IPS-18a (cell line): ENCODE data around the gene INSL3.

Experiments
- H3K27ac ChIP-seq: one replicate; pipeline ENCODE4 v1.5.1; 2013; ENCODE audit warnings: low read length
- H3K27me3 ChIP-seq: one replicate; pipeline ENCODE4 v1.6.1; 2013; ENCODE audit warnings: mild to moderate bottlenecking, low read length; ENCODE audit not compliant: control insufficient read depth, insufficient read depth
- H3K36me3 ChIP-seq: one replicate; pipeline ENCODE4 v1.6.1; 2013; ENCODE audit warnings: low read depth, low read length; ENCODE audit not compliant: control insufficient read depth
- H3K4me1 ChIP-seq: one replicate; pipeline ENCODE4 v1.6.1; 2013; ENCODE audit warnings: low read depth, low read length; ENCODE audit not compliant: control insufficient read depth
- H3K4me3 ChIP-seq: one replicate; pipeline ENCODE4 v1.5.1; 2013; ENCODE audit warnings: low read length
- H3K9ac ChIP-seq: one replicate; pipeline ENCODE4 v1.6.1; 2013; ENCODE audit warnings: mild to moderate bottlenecking, low read length, moderate library complexity
- H3K9me3 ChIP-seq: one replicate; pipeline ENCODE4 v1.6.1; 2013; ENCODE audit warnings: low read depth, low read length; ENCODE audit not compliant: control insufficient read depth

INSL3 gene

GRCh38 chr19:17772172-17772571, 49.1 kb downstream of the INSL3 start:
- H3K4me3 ChIP-seq = no peak overlapping the region
- H3K9me3 ChIP-seq = no peaks in the 10 kb centered on the region
- H3K36me3 ChIP-seq = no peaks in the 10 kb centered on the region
- H3K27ac ChIP-seq = no peak overlapping the region
- no peaks in the 10 kb centered on the region for H3K27me3 ChIP-seq
- no peaks in the 10 kb centered on the region for H3K4me1 ChIP-seq
- H3K9ac ChIP-seq = no peak overlapping the region

GRCh38 chr19:17770613-17771012, 50.7 kb downstream of the INSL3 start:
- no peaks in the 10 kb centered on the region for H3K9me3 ChIP-seq
- no peaks in the 10 kb centered on the region for H3K36me3 ChIP-seq
- H3K4me3 ChIP-seq = no peak overlapping the region
- no peak overlapping the region for H3K9ac ChIP-seq
- no peaks in the 10 kb centered on the region for H3K4me1 ChIP-seq
- no peak overlapping the region for H3K27ac ChIP-seq
- no peaks in the 10 kb centered on the region for H3K27me3 ChIP-seq

GRCh38 chr19:17767559-17767958, 53.8 kb downstream of the INSL3 start:
- no peak overlapping the region for H3K9ac ChIP-seq
- H3K4me3 ChIP-seq = no peak overlapping the region
- no peaks in the 10 kb centered on the region for H3K36me3 ChIP-seq
- no peak overlapping the region for H3K27ac ChIP-seq
- no peaks in the 10 kb centered on the region for H3K9me3 ChIP-seq
- no peaks in the 10 kb centered on the region for H3K4me1 ChIP-seq
- no peaks in the 10 kb centered on the region for H3K27me3 ChIP-seq

- Histone ChIP-seq H3K9ac (no peak overlapping the region), H3K4me3 (no peak overlapping the region), H3K36me3 (no peaks in the 10 kb centered on the region), H3K27me3 (no peaks in the 10 kb centered on the region), H3K9me3 (no peaks in the 10 kb centered on the region), H3K27ac (no peak overlapping the region), H3K4me1 (no peaks in the 10 kb centered on the region)
These were observed 54.7 kb downstream of the INSL3 start for GRCh38 chr19:17766543-17767131.
